Right lobe of liver (tissue), 6 donors: ENCODE measurements around the gene WWP2. TPM values are rescaled to one million over a fixed set of nuclear protein-coding genes. Genes with fewer than 3 reads are reported as not detected.

Source experiments
- ATAC-seq, 4 donors: fragments of 200-7000 bp; cut with Tn5 transposase; one replicate each; pipeline ENCODE4 v1.9.1; 2020; ENCODE audit warnings: mild to moderate bottlenecking in 4 of 4, moderate library complexity in 4 of 4
- DNase-seq, 3 donors: peaks; one replicate each; pipeline ENCODE4 v3.0.0-alpha.2; 2020
- H3K27ac ChIP-seq, 3 donors: fragments of 200-600 bp; one replicate each; pipeline ENCODE4 v1.8.0; 2022
- H3K27me3 ChIP-seq, 2 donors: fragments of 200-600 bp; one replicate each; pipeline ENCODE4 v1.8.0; 2022
- H3K36me3 ChIP-seq, 4 donors: fragments of 200-600 bp; sonication (generic) in 1 of 4; one replicate each; pipeline versions ENCODE4 v1.5.1 to v1.8.0; 2017 to 2022; ENCODE audit warnings: control low read depth in 1 of 4
- H3K4me1 ChIP-seq, 4 donors: fragments of 200-600 bp; sonication (generic) in 1 of 4; one replicate each; pipeline versions ENCODE4 v1.5.1 to v1.8.0; 2017 to 2022; ENCODE audit warnings: control low read depth in 1 of 4
- H3K4me3 ChIP-seq, 3 donors: fragments of 200-600 bp; one replicate each; pipeline ENCODE4 v1.8.0; 2022
- H3K9me3 ChIP-seq, 4 donors: fragments of 200-600 bp; sonication (generic) in 1 of 4; one replicate each; pipeline versions ENCODE4 v1.5.1 to v1.8.0; 2017 to 2022; ENCODE audit warnings: control low read depth in 1 of 4
- POLR2A ChIP-seq: fragments of 450-650 bp; IDR thresholded peaks from one replicate; pipeline ENCODE4 v1.6.1; 2017; ENCODE audit warnings: antibody characterized with exemption, mild to moderate bottlenecking
- WGBS: methylation state at CpG from one replicate; pipeline ENCODE4 v1.1.6; 2018; ENCODE audit warnings: low coverage, low lambda C conversion rate; ENCODE audit not compliant: insufficient coverage; ENCODE audit errors: missing lambda C conversion rate; 5-methylcytosine and 5-hydroxymethylcytosine counted together
- intact Hi-C, 2 donors: fragments of 100-400 bp; cut with DNase I; formaldehyde crosslinking; loops; one replicate each; pipeline versions ENCODE4 v1.11.2 to v1.14.1; 2022
- total RNA-seq, 6 experiments: library from RNA; depleted of rRNA in 2 of 6; stranded (reverse); fragments of >200 nt in 2 of 6; fragmentation: NEBNext Ultra II Directional in 3 of 6; extraction: Animal tissue kit (Norgen Biotek cat#: 25700) in 3 of 6; gene quantifications; one replicate each; pipeline versions ENCODE4 v1.1.0 to v1.2.4, GENCODE V29; 2016 to 2023
- TF ChIP-seq, protein P1 (sequence below), 4 donors: fragments of 200-600 bp in 3 of 4; fragments of 450-650 bp in 1 of 4; IDR thresholded peaks; one replicate each; pipeline versions ENCODE4 v1.5.1 to v1.8.0; 2016 to 2022; ENCODE audit warnings: antibody characterized with exemption in 4 of 4, mild to moderate bottlenecking in 2 of 4
- donor health status: DM: no; HTN: yes; CAD: no.
- donor health status: DM: no; HTN: no; CAD: no.
- donor health status: DM: no; HTN: no; CAD: no.
- donor health status: DM: no; HTN: yes; CAD: no.
- donor health status: DM: no; HTN: yes; CAD: no.

WWP2 gene
- total RNA-seq, 6 experiments from 2014 or later: 18.1 to 24.6 (median 22.4) TPM

DNA sequence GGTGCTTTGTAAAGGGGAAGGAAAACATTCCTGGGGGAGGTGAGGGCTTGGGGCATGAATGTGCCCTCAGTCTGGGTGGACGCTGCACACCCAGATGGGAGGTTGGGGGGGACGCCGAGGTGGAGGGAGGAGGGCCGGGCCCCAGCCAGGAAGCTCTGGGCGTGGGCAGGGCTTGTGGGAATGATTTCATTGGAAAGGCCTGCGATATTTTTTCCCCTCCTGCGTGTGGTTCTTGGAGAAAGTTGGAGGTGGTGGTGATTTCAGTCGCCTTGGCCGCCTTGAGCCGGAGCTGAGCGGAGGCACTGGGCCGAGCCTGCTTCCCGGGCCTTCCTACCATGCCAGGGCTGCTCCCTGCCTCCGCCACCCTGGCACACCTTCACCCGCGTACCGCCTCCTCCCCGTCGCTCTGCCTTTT is 162.7 kb downstream of the WWP2 start:
- Histone ChIP-seq H3K27ac (no peak overlapping the region), H3K4me3 (no peak overlapping the region), H3K9me3 (no peaks in the 10 kb centered on the region), H3K27me3 (no peaks in the 10 kb centered on the region), H3K4me1 (no peaks in the 10 kb centered on the region), H3K36me3 (peaks cover 0 to 11% (median 0%) of the 10 kb centered on the region in 4 donors)
- no peak for TF ChIP-seq POLR2A
- TF ChIP-seq, protein P1, sequence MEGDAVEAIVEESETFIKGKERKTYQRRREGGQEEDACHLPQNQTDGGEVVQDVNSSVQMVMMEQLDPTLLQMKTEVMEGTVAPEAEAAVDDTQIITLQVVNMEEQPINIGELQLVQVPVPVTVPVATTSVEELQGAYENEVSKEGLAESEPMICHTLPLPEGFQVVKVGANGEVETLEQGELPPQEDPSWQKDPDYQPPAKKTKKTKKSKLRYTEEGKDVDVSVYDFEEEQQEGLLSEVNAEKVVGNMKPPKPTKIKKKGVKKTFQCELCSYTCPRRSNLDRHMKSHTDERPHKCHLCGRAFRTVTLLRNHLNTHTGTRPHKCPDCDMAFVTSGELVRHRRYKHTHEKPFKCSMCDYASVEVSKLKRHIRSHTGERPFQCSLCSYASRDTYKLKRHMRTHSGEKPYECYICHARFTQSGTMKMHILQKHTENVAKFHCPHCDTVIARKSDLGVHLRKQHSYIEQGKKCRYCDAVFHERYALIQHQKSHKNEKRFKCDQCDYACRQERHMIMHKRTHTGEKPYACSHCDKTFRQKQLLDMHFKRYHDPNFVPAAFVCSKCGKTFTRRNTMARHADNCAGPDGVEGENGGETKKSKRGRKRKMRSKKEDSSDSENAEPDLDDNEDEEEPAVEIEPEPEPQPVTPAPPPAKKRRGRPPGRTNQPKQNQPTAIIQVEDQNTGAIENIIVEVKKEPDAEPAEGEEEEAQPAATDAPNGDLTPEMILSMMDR (IDR thresholded peaks at IDR 0.05): no peak
- ATAC-seq (peak in 1 of 4 donors; percentile 20), DNase-seq (no peak)
- intact Hi-C loops: loop anchor here in 1 of 2 donors (5.0 to 10.0 kb wide), 2 partner anchors 70 to 127 kb away; no protein-coding TSS in a partner anchor
- WGBS: 87% methylated on average over 8 of the region's 19 CpGs

DNA sequence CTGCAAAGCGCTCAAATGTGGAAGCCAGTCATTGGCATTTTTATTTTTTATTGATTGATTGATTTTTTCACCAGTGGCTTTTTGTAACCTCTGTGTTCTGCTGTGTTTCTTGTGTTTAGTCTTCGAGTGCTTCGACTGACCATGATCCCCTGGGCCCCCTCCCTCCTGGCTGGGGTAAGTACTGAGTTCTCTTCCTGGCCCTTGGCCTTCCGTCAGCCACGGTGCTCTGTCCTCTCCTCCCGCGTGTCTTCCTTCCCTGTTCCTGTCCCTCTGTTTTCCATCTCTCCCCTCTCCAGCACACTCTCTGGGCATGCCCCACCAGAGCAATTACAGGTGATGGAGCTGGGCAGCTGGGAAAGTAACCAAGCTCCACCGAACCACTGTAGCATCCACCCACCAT is 163.2 kb downstream of the WWP2 start:
- Histone ChIP-seq H3K27ac (no peak overlapping the region), H3K27me3 (no peaks in the 10 kb centered on the region), H3K4me3 (no peak overlapping the region), H3K36me3 (peaks cover 0 to 11% (median 0%) of the 10 kb centered on the region in 4 donors), H3K4me1 (no peaks in the 10 kb centered on the region), H3K9me3 (no peaks in the 10 kb centered on the region)
- ATAC-seq: no peak
- TF ChIP-seq POLR2A: no peak
- TF ChIP-seq, protein P1 (IDR thresholded peaks at IDR 0.05): no peak
- 97% methylated on average over 5 of the region's 8 CpGs for WGBS
- intact Hi-C loops: loop anchor here in 1 of 2 donors (5.0 to 10.0 kb wide), 2 partner anchors 71 to 128 kb away; no protein-coding TSS in a partner anchor
- DNase-seq: no peak

DNA sequence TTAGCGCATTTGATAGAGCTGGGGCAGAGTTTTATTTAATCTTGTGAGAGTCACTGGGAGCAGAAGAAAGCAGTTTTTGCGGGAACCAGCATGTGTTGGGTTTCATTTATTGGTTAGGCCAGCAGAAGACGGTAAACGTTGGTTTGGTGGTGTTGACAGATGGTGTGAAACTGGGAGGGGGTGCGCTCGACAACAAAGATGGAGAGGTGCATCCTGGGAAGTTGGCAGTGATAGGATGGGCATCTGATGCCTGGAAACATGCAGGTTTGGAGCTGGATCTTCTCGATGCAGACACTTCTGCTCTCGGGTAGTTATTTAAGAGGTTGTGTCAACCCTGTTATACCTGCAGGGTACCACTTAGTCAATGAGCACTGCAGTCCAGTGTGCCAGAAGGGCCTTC is 164.1 kb downstream of the WWP2 start:
- H3K27me3 ChIP-seq: no peaks in the 10 kb centered on the region
- no peak overlapping the region for H3K27ac ChIP-seq
- H3K9me3 ChIP-seq: no peaks in the 10 kb centered on the region
- no peak for ATAC-seq
- TF ChIP-seq, protein P1 (IDR thresholded peaks at IDR 0.05): no peak
- no peak for TF ChIP-seq POLR2A
- no peak overlapping the region for H3K4me3 ChIP-seq
- 84% methylated on average over 7 of the region's 8 CpGs for WGBS
- peaks cover 0 to 18% (median 0%) of the 10 kb centered on the region in 4 donors for H3K36me3 ChIP-seq
- intact Hi-C loops: loop anchor here in 1 of 2 donors (5.0 to 10.0 kb wide), 2 partner anchors 71 to 129 kb away; no protein-coding TSS in a partner anchor
- no peaks in the 10 kb centered on the region for H3K4me1 ChIP-seq
- DNase-seq: no peak

DNA sequence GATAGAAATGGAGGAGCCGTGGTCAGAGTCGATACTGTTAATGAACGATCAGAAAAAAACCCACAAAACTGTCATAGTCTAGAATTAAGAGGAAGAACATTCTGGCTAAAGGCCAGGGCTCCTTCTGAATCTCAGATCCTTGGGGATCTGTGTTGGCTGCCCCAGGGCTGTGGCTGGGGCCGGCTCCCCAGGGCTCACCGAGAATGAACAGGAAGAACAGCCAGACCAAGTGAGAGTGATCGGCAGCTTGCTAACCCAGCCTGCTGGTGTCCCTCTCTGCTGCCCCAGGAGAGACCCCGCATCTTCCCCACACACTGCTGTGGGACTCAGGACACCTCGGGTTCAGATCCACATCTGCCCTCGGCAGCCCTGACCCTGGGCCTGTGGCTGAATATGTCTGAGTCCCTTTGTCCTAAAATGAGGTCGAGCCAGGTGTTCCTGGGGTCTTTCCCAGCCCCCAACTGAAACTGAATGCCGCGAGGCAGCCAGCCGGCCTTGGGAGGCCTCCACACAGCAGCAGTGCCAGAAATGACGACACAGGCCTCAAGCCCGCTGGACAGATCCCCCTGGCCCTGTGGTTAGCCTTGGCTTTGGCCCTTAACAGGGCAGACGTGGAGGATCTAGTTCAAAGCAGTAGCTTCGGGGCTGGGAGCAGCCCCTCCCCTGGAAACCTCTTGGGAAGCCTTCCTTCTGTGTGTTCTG is 165.1 kb downstream of the WWP2 start:
- Histone ChIP-seq H3K36me3 (peaks cover 0 to 27% (median 0%) of the 10 kb centered on the region in 4 donors), H3K27ac (no peak overlapping the region), H3K27me3 (no peaks in the 10 kb centered on the region), H3K4me3 (no peak overlapping the region), H3K9me3 (no peaks in the 10 kb centered on the region), H3K4me1 (no peaks in the 10 kb centered on the region)
- WGBS: 83% methylated on average over 2 of the region's 17 CpGs
- ATAC-seq: no peak
- intact Hi-C loops: loop anchor here in 1 of 2 donors (5.0 to 10.0 kb wide), 2 partner anchors 72 to 130 kb away; no protein-coding TSS in a partner anchor
- DNase-seq: no peak
- no peak for TF ChIP-seq POLR2A
- TF ChIP-seq, protein P1 (IDR thresholded peaks at IDR 0.05): no peak
